Measurements from ENCODE around the gene SLC35F5.

DNA sequence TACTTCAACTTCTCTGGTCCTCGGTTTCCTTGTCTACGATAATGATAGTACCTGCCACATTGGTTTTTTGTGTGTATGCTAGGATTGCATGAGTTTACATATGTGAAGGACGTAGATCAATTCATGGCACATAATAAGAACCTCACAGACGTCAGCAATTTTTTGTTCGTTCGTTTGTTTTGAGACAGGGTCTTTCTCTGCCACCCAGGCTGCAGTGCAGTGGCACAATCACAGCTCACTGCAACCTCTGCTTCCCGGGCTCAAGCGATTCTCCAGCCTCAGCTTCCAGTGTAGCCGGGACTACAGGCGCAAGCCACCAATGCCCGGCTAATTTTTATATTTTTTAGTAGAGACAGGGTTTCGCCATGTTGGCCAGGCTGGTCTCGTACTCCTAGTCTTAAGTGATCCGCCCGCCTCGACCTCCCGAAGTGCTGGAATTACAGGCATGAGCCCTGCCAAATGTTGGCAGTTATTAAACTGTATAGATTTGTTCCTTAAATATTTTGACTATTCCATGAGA lies 756 bp upstream of the SLC35F5 start:
- TF ChIP-seq, protein P1, sequence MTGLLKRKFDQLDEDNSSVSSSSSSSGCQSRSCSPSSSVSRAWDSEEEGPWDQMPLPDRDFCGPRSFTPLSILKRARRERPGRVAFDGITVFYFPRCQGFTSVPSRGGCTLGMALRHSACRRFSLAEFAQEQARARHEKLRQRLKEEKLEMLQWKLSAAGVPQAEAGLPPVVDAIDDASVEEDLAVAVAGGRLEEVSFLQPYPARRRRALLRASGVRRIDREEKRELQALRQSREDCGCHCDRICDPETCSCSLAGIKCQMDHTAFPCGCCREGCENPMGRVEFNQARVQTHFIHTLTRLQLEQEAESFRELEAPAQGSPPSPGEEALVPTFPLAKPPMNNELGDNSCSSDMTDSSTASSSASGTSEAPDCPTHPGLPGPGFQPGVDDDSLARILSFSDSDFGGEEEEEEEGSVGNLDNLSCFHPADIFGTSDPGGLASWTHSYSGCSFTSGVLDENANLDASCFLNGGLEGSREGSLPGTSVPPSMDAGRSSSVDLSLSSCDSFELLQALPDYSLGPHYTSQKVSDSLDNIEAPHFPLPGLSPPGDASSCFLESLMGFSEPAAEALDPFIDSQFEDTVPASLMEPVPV (CRISPR knock-in tag; IDR thresholded peaks at IDR 0.05), result no peak
- TF ChIP-seq AGO2 (optimal IDR thresholded peaks at IDR 0.05; ENCODE audit: low read depth, low read length), result no peak
- TF ChIP-seq, protein P2, sequence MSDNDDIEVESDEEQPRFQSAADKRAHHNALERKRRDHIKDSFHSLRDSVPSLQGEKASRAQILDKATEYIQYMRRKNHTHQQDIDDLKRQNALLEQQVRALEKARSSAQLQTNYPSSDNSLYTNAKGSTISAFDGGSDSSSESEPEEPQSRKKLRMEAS (IDR thresholded peaks at IDR 0.05), result no peak
- no peak for TF ChIP-seq HNRNPH1 (optimal IDR thresholded peaks at IDR 0.05; ENCODE audit: low read depth, low read length)
- no peak for TF ChIP-seq YY1 (IDR thresholded peaks at IDR 0.05; ENCODE audit: insufficient read depth, insufficient replicate concordance, low read depth, low read length)
- TF ChIP-seq JUN (CRISPR knock-in tag; IDR thresholded peaks at IDR 0.05), result no peak
- TF ChIP-seq, protein P3, sequence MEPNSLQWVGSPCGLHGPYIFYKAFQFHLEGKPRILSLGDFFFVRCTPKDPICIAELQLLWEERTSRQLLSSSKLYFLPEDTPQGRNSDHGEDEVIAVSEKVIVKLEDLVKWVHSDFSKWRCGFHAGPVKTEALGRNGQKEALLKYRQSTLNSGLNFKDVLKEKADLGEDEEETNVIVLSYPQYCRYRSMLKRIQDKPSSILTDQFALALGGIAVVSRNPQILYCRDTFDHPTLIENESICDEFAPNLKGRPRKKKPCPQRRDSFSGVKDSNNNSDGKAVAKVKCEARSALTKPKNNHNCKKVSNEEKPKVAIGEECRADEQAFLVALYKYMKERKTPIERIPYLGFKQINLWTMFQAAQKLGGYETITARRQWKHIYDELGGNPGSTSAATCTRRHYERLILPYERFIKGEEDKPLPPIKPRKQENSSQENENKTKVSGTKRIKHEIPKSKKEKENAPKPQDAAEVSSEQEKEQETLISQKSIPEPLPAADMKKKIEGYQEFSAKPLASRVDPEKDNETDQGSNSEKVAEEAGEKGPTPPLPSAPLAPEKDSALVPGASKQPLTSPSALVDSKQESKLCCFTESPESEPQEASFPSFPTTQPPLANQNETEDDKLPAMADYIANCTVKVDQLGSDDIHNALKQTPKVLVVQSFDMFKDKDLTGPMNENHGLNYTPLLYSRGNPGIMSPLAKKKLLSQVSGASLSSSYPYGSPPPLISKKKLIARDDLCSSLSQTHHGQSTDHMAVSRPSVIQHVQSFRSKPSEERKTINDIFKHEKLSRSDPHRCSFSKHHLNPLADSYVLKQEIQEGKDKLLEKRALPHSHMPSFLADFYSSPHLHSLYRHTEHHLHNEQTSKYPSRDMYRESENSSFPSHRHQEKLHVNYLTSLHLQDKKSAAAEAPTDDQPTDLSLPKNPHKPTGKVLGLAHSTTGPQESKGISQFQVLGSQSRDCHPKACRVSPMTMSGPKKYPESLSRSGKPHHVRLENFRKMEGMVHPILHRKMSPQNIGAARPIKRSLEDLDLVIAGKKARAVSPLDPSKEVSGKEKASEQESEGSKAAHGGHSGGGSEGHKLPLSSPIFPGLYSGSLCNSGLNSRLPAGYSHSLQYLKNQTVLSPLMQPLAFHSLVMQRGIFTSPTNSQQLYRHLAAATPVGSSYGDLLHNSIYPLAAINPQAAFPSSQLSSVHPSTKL (CRISPR knock-in tag; IDR thresholded peaks at IDR 0.05), result no peak
- TF ChIP-seq, protein P4, sequence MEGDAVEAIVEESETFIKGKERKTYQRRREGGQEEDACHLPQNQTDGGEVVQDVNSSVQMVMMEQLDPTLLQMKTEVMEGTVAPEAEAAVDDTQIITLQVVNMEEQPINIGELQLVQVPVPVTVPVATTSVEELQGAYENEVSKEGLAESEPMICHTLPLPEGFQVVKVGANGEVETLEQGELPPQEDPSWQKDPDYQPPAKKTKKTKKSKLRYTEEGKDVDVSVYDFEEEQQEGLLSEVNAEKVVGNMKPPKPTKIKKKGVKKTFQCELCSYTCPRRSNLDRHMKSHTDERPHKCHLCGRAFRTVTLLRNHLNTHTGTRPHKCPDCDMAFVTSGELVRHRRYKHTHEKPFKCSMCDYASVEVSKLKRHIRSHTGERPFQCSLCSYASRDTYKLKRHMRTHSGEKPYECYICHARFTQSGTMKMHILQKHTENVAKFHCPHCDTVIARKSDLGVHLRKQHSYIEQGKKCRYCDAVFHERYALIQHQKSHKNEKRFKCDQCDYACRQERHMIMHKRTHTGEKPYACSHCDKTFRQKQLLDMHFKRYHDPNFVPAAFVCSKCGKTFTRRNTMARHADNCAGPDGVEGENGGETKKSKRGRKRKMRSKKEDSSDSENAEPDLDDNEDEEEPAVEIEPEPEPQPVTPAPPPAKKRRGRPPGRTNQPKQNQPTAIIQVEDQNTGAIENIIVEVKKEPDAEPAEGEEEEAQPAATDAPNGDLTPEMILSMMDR (CRISPR knock-in tag; IDR thresholded peaks at IDR 0.05), result no peak
